Glomerular visceral epithelial cell (primary cell): Measurements from ENCODE around the gene ZNF787.
A peak's percentile ranks its signal among the peaks of the same experiment; 100 is the strongest.
"Not testable (repeated sequence)": the region's sequence is repeated elsewhere in the genome, so short reads cannot be mapped to it uniquely, and the experiment has no call there.

ENCODE experiments used
- DNase-seq: peaks from one replicate; pipeline ENCODE4 v3.0.0-alpha.2; 2016; ENCODE audit errors: extremely low spot score

ZNF787 gene

GRCh38 chr19:56105831-56106396 lies 15.2 kb downstream of the ZNF787 start:
- DNase-seq: not testable (repeated sequence)

DNA sequence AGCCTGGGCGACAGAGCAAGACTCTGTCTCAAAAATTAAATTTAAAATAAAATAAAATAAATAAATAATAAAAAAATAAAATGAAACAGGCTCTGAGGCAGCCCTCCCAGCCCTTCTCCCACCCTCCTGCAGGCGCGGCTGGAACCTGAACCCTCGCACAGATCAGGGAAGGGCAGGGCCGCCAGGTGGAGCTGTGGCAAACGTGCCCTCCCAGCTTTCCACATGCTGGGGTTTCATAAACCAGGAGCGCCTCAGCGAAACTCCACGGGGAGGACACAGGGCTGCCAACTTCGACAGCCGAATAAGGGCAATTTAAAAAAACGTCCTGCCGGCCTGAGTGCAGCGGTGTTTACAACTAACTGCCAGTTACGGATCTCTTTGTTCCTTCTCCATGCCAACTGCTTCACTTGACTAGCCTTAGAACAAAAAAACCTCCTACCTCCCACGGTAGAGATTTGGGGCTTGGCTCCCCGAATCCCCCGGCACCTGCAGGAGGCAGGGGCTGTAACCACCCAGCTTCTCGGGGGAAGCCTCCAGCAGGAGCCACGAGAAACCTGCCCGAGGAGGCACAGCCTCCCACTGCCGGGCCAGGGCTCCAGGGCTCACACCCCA lies 15.9 kb downstream of the ZNF787 start:
- DNase-seq: peak; percentile 44

DNA sequence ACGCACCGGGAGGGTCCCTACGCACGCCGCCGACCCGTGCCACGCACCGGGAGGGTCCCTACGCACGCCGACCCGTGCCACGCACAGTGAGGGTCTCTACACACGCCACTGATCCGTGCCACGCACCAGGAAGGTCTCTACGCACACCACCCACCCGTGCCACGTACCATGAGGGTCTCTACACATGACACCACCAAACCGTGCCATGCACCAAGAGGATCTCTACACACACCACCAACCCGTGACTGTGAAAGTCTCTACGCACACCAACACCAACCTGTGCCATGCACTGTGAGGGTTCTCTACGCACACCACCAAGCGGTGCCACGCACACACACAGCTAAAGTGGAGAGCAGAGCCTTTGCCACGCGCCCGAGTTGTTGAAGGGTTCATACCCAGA lies 16.7 kb downstream of the ZNF787 start:
- DNase-seq: no peak

GRCh38 chr19:56103027-56103614 lies 18.0 kb downstream of the ZNF787 start:
- DNase-seq: no peak

- no peak for DNase-seq
These were observed 19.2 kb downstream of the ZNF787 start for GRCh38 chr19:56101746-56102535.

- DNase-seq: no peak
These were observed 20.0 kb downstream of the ZNF787 start for GRCh38 chr19:56101095-56101494.

- no peak for DNase-seq
These were observed 21.2 kb downstream of the ZNF787 start for GRCh38 chr19:56099638-56100539.

- no peak for DNase-seq
These were observed 22.1 kb downstream of the ZNF787 start for GRCh38 chr19:56098731-56099568.

- DNase-seq: not testable (repeated sequence)
These were observed 22.9 kb downstream of the ZNF787 start for GRCh38 chr19:56098237-56098636.

- no peak for DNase-seq
These were observed 23.3 kb downstream of the ZNF787 start for GRCh38 chr19:56097776-56098175.

DNA sequence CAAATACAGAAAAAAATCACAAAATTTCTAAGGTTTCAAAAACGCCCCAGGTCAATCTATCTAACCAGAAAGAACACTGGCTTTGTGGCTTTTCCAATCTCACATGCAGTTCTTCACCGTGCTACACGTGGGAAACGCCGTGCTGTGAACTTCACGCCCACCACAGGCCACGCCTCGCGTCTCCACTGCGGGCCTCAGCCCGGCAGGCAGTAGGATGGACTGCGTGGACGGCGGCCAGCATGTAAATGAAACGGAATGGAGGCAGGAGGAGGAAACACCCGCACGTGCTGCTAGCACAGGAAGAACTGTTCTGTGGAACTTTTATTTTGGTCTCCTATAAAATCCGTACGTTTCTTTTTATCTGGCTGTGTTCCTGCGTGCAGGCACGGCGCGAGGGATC lies 23.8 kb downstream of the ZNF787 start:
- no peak for DNase-seq

DNA sequence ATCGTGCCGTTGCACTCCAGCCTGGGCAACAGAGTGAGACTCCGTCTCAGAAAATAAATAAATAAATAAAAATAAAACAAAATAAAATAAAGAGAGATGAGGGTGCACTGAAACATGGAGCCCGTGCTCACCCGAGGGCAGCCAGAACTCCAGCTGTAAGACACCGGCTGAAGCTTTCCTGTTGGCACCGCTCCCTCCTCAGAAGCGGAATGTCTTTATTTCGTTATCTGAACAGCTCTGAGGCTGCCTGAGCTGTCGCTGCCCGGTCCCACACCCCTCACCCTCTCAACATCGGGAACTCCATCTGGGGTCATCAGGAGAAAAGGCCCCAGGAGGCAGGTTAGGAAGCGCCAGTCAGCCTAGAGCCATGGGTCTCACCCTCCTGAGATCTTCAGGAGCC lies 24.4 kb downstream of the ZNF787 start:
- DNase-seq: no peak

- no peak for DNase-seq
These were observed 26.6 kb downstream of the ZNF787 start for GRCh38 chr19:56094449-56094848.

- no peak for DNase-seq
These were observed 28.1 kb downstream of the ZNF787 start for GRCh38 chr19:56092685-56093631.

DNA sequence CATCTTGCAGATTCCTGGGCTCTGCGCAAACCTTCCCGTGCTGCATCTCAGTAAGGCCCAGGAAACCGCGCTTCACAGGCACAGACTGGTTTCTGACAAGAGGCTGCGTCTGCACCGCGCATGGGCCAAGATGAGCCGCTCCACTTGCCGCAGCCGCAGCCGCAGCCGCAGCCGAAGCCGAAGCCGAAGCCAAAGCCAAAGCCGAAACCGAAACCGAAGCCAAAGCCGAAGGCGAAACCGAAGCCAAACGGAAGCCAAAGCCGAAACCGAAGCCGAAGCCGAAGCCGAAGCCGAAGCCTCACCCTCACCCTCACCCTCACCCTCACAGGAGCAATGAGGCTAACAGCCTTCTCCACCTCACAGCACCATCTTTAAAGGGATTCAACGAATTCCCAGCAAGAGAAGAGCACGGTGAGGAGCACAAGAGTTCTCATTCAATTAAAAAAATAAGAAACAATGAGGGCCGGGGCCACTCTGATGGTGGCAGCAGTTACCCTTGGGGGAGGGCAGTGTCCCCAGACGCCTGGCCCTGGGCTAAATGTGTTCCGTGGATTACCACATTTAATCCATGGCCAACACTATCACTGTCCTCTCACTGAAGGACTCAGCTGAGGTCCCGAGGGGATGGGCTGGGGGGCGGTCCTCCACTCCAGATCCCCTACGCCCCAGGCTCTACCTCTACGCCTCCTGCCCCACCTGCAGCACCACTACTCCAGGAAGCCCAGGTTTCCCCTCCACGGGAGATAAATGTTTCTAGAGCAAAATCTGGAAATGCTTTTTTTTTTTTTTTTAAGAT lies 29.1 kb downstream of the ZNF787 start:
- no peak for DNase-seq

DNA sequence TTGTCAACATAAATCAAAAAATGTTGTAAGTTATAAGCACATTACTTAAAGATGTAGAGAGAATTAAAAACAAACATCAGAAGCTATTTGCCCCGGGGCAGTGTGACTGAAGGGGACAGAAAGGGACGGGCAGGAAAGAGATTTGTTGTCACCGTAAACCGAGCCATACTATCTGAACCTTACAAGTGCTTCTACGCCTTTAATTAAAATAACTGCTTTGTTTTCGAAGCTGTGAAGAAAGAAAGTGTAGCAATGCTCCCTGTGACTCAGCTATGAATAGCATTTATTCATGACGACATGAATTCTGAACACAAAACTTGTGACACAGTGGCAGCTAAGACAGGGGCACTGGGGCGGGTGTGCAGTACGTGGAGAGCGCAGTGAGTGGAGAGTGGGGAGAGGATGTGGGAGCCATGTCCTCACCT lies 30.0 kb downstream of the ZNF787 start:
- DNase-seq: no peak

GRCh38 chr19:56089344-56089743 lies 31.8 kb downstream of the ZNF787 start:
- DNase-seq: no peak

- no peak for DNase-seq
These were observed 32.4 kb downstream of the ZNF787 start for GRCh38 chr19:56088497-56089215.
